NCI-H1092 (cell line): ENCODE results near the gene TMEM54.

ENCODE experiments used
- DNase-seq: peaks from one replicate; lab custom pipeline; 2025; lab: John Stamatoyannopoulos, UW

The TMEM54 gene, protein sequence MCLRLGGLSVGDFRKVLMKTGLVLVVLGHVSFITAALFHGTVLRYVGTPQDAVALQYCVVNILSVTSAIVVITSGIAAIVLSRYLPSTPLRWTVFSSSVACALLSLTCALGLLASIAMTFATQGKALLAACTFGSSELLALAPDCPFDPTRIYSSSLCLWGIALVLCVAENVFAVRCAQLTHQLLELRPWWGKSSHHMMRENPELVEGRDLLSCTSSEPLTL

GRCh38 chr1:32900956-32901822 lies at the start of gene TMEM54:
TSS of gene TMEM54 (minus strand) at chr1:32901389. CDS start at chr1:32901238, 151 bp downstream.
- DNase-seq = no peak

GRCh38 chr1:32949519-32949918 lies 48.3 kb upstream of the TMEM54 start:
- no peak for DNase-seq

DNA sequence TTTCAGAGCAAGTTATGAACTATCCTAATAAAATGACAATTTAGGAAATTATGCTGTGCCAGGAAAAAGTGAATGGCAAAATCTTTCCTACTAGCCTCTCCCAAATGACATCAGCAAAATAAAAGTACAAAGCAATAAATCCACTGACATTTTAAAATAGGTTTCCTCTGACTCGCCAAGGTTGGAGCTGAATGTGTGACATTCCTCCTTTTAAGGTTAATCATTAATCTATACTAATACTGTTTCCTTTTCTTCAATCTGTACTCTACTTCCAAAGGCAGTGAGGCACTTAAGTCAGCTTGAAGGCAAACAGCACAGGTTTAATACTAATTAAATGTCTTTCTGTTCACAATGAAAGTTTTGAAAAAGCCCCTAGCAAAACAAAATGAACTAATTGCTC lies 47.7 kb upstream of the TMEM54 start:
- no peak for DNase-seq

DNA sequence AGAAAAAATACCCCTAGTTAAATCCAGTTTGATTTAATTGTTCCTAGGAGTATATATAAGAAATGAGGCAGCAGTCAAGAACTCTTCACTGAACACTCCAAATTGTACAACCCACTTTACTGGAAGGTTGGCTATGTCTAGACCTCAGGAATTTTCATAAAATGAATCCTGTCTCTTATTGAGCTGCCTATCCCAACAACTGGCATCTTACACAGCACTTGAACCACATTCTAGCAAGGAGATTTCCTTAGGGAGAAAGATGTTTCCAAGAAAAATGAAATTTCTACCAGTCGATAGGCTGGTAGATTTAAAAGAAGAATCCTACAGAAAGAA lies 47.2 kb upstream of the TMEM54 start:
- DNase-seq = no peak

DNA sequence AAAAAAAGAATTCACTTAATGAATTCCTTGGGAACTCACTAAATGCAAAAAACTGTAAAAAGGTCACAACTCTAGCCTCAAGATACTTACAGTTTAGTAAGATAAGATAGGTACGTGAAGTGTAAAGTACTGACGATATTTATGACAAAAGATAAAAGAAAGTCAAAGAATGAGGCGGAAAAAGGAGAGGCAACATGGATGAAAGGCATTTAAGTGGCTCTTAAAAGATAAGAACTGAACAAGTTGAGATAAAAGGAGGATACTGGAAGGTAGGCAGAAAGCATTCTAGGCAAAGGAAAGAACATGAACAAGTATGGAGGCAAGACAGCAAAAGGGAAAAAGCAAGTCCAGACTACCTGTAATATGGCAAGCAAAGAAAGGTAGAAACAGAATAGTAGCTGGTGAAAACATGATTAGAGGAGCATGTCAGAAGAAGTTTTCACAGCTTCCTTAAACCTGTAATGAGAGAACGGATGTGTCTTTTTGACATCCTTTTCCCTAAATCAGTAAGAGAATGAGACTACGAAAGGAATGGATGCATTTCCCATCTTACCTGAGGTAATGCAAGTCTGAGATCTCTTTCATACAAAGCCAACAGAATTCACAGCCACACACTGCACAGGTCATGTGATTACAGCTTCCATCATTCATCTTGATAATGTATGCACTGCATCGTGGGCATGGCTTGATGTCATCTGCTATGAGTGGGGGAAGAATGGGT lies 46.6 kb upstream of the TMEM54 start:
- no peak for DNase-seq

DNA sequence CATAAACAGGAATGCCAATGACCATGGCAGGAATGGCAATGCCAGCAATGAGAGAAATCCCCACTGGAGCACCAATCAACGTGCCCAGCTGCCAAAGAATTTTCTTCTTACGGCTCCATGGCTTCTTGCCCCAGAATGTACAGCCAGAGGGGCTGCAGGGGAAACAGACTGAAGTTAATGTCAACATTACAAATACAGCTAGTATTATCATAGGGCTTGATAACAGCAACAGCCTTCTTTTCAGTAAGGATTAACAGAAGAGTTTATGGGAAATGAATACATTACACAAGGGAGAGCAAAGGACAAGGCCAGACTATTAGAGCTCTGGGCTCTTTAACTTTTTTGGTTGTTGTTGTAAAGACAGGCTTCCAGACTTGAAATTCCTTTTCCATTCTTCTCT lies 45.2 kb upstream of the TMEM54 start:
- DNase-seq = no peak

GRCh38 chr1:32944180-32944579 lies 43.0 kb upstream of the TMEM54 start:
- no peak for DNase-seq

DNA sequence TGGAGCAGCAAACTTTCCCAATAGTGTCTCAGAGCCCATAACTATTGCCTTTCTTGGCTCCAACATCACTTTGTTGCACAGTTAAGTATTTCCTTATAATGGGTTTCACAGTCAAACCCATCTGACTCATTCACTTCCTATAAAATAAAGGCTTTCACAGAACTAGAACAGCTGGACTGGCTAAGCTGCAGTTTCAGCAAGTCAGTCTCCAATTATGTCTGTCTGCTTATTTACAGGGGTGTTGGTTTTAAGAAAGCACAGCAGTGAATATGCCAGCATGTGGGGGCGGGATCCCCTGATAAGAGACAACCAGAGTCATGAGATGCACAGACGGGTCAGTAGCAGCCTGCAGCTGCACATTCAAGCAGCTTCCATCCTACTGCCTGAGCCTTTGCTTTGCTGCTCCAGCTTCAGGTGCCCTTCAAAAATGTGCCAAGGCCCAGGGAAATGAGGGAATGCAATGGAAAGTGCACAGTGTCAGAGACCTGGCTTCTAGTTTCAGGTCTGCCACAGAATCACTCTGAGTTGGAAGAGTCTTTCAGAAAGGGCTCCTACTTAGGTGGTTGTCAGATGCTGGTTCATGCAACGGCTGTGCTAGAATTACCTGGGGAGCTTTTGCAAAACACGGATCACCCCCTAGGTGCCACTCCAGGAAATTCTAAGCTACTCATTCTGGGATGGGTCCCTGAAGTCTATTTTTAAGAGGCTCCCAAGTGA lies 38.6 kb upstream of the TMEM54 start:
- no peak for DNase-seq

GRCh38 chr1:32937061-32937460 lies 35.9 kb upstream of the TMEM54 start:
- no peak for DNase-seq

- no peak for DNase-seq
These were observed 33.3 kb upstream of the TMEM54 start for GRCh38 chr1:32934535-32934934.

- no peak for DNase-seq
These were observed 32.6 kb upstream of the TMEM54 start for GRCh38 chr1:32933742-32934322.

DNA sequence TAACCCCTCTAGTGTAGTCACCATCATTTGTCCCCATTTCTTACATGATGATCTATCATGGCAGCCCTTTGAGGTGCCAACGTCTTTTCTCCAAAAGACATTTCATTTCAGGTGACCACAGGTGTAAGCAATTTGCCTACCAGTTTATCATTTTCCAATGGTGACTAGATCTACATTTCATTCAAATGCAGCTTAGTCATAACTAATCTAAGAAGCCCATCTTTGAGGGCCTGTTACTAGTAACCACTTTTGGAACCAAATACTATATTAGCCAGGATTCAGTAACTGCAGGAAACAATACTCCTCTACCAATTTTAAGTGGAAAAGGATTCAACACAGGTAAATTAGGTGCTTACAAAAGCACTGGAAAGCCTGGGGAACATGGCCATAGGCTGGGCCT lies 30.6 kb upstream of the TMEM54 start:
- no peak for DNase-seq

GRCh38 chr1:32929366-32929765 lies 28.2 kb upstream of the TMEM54 start:
- no peak for DNase-seq

DNA sequence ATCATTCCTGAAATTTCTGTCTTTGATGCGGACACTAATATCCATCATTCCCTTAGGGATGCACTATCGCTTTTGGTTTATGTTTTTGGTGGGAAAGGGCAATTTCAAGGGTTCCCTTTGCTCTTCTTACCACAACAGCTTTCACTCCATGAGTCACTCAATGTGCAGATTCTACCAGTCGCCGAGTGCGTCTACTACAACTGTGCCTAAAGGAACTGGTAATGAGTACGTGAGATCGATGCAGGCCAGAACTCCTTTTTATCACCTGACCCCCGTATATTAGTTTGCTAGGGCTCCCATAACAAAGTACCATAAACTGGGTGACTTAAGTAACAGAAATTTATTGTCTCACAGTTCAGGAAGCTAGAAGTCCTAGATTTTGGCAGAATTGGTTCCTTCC lies 27.5 kb upstream of the TMEM54 start:
- DNase-seq = no peak

GRCh38 chr1:32928285-32928684 lies 27.1 kb upstream of the TMEM54 start:
- no peak for DNase-seq

GRCh38 chr1:32927441-32927840 lies 26.3 kb upstream of the TMEM54 start:
- DNase-seq = no peak

GRCh38 chr1:32926562-32926961 lies 25.4 kb upstream of the TMEM54 start:
- no peak for DNase-seq

- DNase-seq = peak; percentile 33
These were observed 24.4 kb upstream of the TMEM54 start for GRCh38 chr1:32925403-32926162.

GRCh38 chr1:32924881-32925344 lies 23.7 kb upstream of the TMEM54 start:
- no peak for DNase-seq

DNA sequence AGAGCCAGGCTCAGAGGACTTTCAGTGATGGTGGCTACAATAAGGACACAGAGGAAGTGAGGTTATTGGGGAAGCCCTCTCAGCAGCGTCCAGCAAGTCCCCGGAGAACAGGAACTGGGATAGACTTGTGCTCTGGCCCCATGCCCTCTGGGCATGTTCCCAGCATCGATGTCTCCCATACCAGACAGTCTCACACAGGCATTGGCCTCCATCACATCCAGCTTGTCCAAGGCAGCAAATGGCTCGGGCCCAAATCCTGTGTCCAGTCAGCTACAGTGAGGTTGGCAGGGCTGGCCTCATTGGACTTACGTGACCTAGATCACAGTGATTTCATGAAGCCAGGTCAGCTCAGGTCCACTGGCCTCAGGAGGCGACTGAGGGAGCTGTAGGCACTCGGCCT lies 19.6 kb upstream of the TMEM54 start:
- no peak for DNase-seq
